HG03097 (cell line): Measurements from ENCODE around the gene TSC22D3.

ENCODE experiments used
- ATAC-seq: cut with Tn5 transposase; IDR thresholded peaks from one replicate; pipeline ENCODE4 v1.9.1; 2021; ENCODE audit not compliant: unreplicated experiment, low FRiP score

The TSC22D3 gene

DNA sequence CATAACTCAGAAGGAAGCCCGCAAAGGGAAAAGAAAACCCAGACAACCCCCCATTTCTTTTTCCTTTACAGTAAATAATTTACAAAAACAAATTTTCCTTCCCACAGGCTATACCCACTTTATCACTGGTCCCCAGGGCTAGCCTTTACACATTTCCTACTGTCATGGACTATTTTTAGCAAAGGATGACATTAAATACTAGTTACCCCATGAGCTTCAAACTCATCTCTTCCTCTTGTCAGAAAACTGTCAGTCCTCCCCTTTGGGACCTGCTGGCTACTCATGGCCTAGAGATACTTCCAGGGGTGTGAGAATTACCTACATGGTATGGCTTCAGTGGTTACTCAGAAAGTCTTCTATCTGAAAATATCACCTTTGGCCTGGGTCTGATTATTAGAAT, 11.9 kb downstream of the TSC22D3 start:
- ATAC-seq, result no peak

DNA sequence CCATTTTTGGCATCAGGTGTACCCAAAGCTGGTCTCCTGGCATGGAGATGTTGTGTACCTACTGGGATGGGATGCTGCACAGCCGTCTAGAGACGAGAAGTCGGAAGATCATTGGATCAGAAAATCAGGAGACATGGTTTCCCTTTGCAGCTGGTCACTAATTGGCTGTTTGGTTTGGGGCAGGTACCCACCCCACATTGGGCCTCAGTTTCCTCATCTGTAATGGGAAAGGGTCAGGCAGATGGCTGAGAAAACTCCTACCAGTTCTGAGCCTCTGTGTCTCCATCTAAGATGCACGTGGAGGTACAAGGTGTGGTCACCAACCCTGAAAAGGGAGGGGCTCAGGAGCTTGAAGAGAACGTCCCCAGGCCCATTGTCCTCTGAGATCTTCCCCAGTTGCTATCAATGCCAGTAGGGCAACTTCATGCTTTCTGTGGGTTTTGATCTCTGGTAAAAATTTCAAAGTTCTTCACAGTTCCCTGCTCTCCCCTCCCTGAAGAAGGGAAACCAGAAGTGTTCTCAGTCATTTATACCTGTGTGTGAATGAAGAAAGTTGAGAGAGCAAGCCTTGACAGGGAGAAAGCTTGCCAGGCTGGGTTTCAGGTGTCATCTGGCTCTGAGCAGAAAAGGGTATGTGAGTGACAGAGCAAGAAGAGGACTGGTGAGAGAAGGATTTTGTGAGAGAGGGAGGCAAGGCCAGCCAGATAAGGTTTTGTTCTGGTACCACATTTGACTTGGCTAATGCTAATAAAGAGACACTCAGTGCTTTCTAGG, 15.1 kb downstream of the TSC22D3 start:
- no peak for ATAC-seq

DNA sequence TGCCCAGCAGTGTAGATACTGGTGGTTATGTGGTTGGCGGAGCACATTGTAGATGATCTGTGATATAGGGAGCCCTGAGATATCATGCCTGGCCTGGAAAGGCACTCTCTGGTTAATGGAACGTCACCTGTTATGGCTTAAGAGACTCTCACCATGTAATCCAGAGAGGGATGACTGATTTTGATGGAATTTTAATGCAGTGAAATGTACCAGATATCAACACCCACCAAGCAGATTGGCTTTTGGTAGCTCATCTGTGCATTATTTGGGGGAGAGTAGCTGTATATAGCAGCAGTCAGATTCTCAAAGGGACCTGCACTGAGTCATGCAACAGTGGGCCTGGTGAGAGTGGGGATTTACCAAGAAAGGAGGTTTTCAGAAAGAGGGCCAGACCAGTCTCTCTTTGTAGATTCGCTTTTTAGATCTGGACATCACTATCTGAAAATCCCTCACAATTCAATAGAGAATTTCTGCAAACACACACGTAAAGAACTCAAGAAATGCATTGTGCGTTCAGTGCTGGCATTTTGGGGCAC, 17.3 kb downstream of the TSC22D3 start:
- no peak for ATAC-seq

DNA sequence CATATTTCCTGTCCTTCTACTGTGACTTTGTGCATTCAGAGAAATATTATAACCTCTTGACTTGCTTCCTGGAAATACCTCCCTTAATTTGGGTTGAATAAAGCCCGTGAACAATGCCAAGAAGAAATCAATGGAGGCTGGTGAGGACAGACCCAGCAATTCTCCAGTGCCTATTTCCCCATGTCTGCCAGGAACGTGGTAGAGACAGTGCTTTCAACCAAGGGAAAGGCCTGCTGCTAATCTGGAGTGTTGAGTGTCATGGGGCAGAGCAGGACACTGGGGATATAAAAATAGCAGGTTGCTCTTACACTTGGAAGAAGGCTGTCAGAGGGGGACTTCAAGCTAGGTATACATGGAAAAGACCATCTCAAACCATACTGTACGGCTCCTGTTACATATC, 19.9 kb downstream of the TSC22D3 start:
- ATAC-seq, result no peak

GRCh38 chrX:107753187-107753586, 22.4 kb downstream of the TSC22D3 start:
- ATAC-seq, result no peak

- ATAC-seq, result no peak
Observed at GRCh38 chrX:107752714-107753113, 22.9 kb downstream of the TSC22D3 start.

GRCh38 chrX:107752043-107752442, 23.5 kb downstream of the TSC22D3 start:
- ATAC-seq, result no peak

GRCh38 chrX:107750861-107751445, 24.6 kb downstream of the TSC22D3 start:
- no peak for ATAC-seq

GRCh38 chrX:107750263-107750662, 25.3 kb downstream of the TSC22D3 start:
- no peak for ATAC-seq

DNA sequence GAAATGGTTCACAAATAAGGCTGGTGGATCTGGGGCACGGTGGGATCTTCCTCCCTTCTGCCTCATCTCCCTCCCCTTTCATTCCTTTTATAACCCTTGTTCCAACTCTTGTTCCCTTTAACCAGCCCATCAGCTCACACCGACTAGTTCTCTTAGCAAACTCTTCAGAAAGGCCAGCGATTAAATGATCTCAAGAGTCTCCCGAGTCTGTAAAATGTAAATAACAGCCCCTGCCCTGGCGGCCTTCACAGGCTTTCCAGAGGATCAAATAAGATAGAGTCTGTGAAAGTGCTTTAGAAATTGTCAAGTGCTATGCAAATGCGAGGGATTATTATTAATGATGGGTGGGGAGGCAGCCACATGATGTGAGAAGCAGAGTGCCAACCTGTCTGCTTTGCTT, 27.1 kb downstream of the TSC22D3 start:
- ATAC-seq, result no peak

DNA sequence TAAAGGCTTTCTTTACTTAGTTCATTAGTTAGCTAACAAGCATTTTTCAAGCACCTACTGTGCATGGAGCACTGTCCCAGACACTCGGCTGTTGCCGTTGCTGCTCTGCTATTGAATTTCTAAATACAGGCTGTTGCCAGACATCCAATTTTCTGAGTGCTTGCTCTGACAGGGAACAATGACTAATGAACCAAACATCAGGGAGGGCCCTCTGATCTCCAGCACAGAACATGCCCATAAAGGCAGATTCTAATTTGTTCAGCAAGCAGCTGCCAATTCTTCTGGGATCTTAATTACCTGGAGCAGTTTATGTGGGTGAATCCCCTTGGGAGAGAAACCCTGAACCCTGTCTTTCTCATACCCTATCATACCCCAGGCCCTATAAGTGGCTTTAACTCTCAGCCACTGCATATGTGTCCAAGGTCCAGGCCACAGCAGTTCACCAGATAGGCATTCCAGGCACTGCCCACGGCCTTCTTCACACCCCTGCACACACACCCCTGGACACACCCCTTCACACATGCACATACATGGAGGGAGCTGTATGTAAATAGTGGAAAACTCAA, 27.9 kb downstream of the TSC22D3 start:
- ATAC-seq, result no peak

GRCh38 chrX:107744868-107745267, 30.7 kb downstream of the TSC22D3 start:
- ATAC-seq, result no peak

DNA sequence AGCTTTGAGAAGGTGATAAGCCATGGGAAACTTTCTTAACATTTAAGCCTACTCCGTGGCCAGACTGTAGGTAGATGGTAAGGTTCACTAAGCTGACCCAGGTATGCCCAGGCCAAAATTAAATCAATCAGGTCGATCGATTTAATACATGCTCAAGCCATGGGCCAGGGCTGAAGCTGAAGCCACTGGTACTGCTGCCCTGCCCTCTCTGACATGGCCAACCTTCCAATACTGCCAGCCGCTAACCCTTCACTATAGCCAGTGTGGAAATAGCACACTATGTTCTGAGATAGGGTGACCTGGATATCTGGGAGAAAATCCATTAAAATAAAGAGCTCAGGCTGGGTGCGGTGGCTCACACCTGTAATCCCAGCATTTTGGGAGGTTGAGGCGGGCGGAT, 31.6 kb downstream of the TSC22D3 start:
- ATAC-seq, result no peak

GRCh38 chrX:107742700-107743191, 32.8 kb downstream of the TSC22D3 start:
- no peak for ATAC-seq

GRCh38 chrX:107741404-107741790, 34.2 kb downstream of the TSC22D3 start:
- no peak for ATAC-seq

- no peak for ATAC-seq
Observed at GRCh38 chrX:107739541-107739940, 36.0 kb downstream of the TSC22D3 start.

DNA sequence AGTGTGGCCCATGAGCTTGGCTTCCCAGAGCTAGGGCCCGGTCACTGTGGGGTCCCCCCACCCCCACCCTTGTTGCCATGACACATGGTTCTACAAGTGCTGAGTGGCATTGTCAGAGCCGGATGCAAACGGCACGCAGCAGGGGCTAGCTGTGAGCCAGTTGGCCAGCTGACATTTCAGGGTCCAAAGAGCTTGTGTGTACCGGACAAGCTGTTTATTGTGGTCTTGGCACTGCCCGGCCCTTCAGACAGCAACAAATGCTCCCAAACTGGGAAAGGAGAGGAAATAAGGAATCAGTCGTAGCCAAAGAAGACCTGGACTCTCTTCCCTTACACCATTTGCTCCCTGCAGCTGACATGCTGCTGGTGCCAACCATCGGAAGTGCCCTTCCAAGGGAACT, 36.8 kb downstream of the TSC22D3 start:
- no peak for ATAC-seq

- no peak for ATAC-seq
Observed at GRCh38 chrX:107738272-107738671, 37.3 kb downstream of the TSC22D3 start.

DNA sequence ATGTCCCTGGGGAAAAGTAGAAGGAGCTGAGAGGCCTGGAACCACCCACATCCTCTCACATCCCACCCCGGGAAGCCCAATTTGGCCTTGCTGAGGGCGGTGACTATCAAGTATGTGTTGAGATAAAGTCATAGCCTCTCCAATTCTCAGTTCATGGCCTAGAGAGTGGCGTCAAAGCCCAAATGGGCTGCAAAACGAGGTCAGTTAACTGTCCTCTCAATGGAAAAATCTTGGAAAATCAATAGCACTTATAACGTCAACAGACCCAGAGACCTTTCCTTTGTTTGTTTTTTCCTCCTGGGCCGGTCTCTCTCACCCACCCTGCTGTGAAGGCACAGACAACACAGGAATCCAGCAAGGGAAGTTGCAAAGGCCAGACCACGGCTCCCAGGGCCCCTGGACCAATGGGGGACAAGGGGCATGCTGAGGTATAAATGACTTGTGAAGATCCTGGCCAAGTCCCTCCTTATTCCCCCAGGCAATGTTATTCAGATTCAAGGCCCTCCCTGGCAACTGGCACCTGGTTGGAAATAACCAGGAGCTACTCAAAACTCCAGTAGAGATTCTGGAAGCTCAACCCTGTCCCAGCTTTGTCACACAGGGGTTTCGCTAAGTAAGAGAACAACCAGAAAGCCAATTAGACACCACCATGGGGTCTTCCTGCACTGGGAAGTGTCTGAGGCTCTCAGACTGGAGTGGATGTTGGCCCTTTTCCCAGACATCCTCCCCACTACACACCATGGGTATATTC, 38.6 kb downstream of the TSC22D3 start:
- no peak for ATAC-seq

- ATAC-seq, result no peak
Observed at GRCh38 chrX:107734646-107735045, 40.9 kb downstream of the TSC22D3 start.

GRCh38 chrX:107733686-107734085, 41.9 kb downstream of the TSC22D3 start:
- no peak for ATAC-seq
